Pancreas (tissue), 10 donors: ENCODE results near the gene PF4V1. TPM values are rescaled to one million over a fixed set of nuclear protein-coding genes. Genes with fewer than 3 reads are reported as not detected.
A peak's percentile ranks its signal among the peaks of the same experiment; 100 is the strongest.
"Not testable (repeated sequence)": the region's sequence is repeated elsewhere in the genome, so short reads cannot be mapped to it uniquely, and the experiment has no call there.

Source experiments
- ATAC-seq, 4 donors: fragments of 200-7000 bp; cut with Tn5 transposase; one replicate each; pipeline versions ENCODE4 v1.8.0 to v1.9.1; 2020; ENCODE audit warnings: mild to moderate bottlenecking in 4 of 4, moderate library complexity in 4 of 4
- DNase-seq, 6 donors: peaks; one replicate each; pipeline ENCODE4 v3.0.0-alpha.2; 2020
- FAIRE-seq: peaks from 2 replicates; lab custom pipeline; 2012; peaks lifted over from hg19 to GRCh38; lab: Jason Lieb, UNC
- H3K27ac ChIP-seq, 4 donors: fragments of 200-600 bp; sonication (generic); 1 replicate in 3 of 4; 2 replicates in 1 of 4; pipeline versions ENCODE4 v1.5.0 to v1.8.0; 2020
- H3K27me3 ChIP-seq, 4 donors: fragments of 200-600 bp; one replicate each; pipeline ENCODE4 v1.8.0; 2021
- H3K36me3 ChIP-seq, 3 donors: fragments of 200-600 bp; sonication (generic) in 1 of 3; one replicate each; pipeline versions ENCODE4 v1.5.0 to v1.8.0; 2020 to 2021
- H3K4me1 ChIP-seq, 3 donors: fragments of 200-600 bp; one replicate each; pipeline ENCODE4 v1.8.0; 2021
- H3K4me3 ChIP-seq, 4 donors: fragments of 200-600 bp; sonication (generic) in 2 of 4; one replicate each; pipeline versions ENCODE4 v1.5.0 to v1.8.0; 2020 to 2021
- H3K9me3 ChIP-seq, 4 donors: fragments of 200-600 bp; one replicate each; pipeline ENCODE4 v1.8.0; 2021
- WGBS, 2 donors: extraction: QIAGEN DNeasy Blood & Tissue Kit; methylation state at CpG; one replicate each; pipeline ENCODE4 v1.1.7; 2013; 5-methylcytosine and 5-hydroxymethylcytosine counted together
- intact Hi-C, 3 donors: fragments of 100-400 bp; cut with DNase I; formaldehyde crosslinking; loops; one replicate each; pipeline versions ENCODE4 v1.11.1 to v1.14.2; 2022
- polyA plus RNA-seq, 2 donors: library from polyadenylated mRNA; stranded (reverse); fragments of 200-250 nt; gene quantifications; one replicate each; pipeline ENCODE4 v1.2.3, GENCODE V29; 2013
- total RNA-seq, 6 donors: library from RNA; stranded (reverse); fragmentation: NEBNext Ultra II Directional in 4 of 6; extraction: Animal tissue kit (Norgen Biotek cat#: 25700) in 4 of 6; gene quantifications; one replicate each; pipeline versions ENCODE4 v1.2.1 to v1.2.4, GENCODE V29; 2021 to 2023
- TF ChIP-seq, protein P1 (sequence below), 4 donors: fragments of 200-600 bp; sonication (generic) in 3 of 4; IDR thresholded peaks; one replicate each; pipeline versions ENCODE4 v1.5.0 to v1.8.0; 2021; ENCODE audit warnings: antibody characterized with exemption in 4 of 4
- donor health status: healthy with polysubstance abuse.
- donor health status: DM: no; HTN: no; CAD: no; lungs with moderate emphysema.
- donor health status: DM: no; HTN: no; CAD: no.
- donor health status: control.
- donor health status: control.
- donor health status: Bipolar disorder and iron deficiency.
- donor health status: DM: yes; HTN: yes; CAD: no.
- donor health status: DM: no; HTN: no; CAD: no.
- donor health status: DM: no; HTN: no; CAD: no.
- donor health status: DM: yes; HTN: yes; CAD: no.

Gene PF4V1
- total and polyA plus RNA-seq, 8 donors = 0.53 TPM; not detected in 7

GRCh38 chr4:73895201-73896175 is 42.4 kb downstream of the PF4V1 start:
- no peaks in the 10 kb centered on the region for H3K36me3 ChIP-seq
- ATAC-seq (no peak), FAIRE-seq (no peak), DNase-seq (no peak)
- H3K9me3 ChIP-seq = no peaks in the 10 kb centered on the region
- H3K27me3 ChIP-seq = no peaks in the 10 kb centered on the region
- intact Hi-C loops = no loop called here
- H3K4me1 ChIP-seq = peaks cover 0 to 9% (median 0%) of the 10 kb centered on the region in 3 donors
- WGBS, 2 donors = 66 to 67% methylated on average over 9 of the region's 9 CpGs
- TF ChIP-seq, protein P1, sequence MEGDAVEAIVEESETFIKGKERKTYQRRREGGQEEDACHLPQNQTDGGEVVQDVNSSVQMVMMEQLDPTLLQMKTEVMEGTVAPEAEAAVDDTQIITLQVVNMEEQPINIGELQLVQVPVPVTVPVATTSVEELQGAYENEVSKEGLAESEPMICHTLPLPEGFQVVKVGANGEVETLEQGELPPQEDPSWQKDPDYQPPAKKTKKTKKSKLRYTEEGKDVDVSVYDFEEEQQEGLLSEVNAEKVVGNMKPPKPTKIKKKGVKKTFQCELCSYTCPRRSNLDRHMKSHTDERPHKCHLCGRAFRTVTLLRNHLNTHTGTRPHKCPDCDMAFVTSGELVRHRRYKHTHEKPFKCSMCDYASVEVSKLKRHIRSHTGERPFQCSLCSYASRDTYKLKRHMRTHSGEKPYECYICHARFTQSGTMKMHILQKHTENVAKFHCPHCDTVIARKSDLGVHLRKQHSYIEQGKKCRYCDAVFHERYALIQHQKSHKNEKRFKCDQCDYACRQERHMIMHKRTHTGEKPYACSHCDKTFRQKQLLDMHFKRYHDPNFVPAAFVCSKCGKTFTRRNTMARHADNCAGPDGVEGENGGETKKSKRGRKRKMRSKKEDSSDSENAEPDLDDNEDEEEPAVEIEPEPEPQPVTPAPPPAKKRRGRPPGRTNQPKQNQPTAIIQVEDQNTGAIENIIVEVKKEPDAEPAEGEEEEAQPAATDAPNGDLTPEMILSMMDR (IDR thresholded peaks at IDR 0.05) = no peak
- H3K27ac ChIP-seq = no peak overlapping the region
- no peak overlapping the region for H3K4me3 ChIP-seq

- WGBS, 2 donors = 92 to 93% methylated on average over 2 of the region's 2 CpGs
- H3K9me3 ChIP-seq = no peaks in the 10 kb centered on the region
- no peak for ATAC-seq
- no peak for FAIRE-seq
- H3K27ac ChIP-seq = no peak overlapping the region
- H3K36me3 ChIP-seq = no peaks in the 10 kb centered on the region
- intact Hi-C loops = no loop called here
- peaks cover 0 to 9% (median 0%) of the 10 kb centered on the region in 3 donors for H3K4me1 ChIP-seq
- H3K4me3 ChIP-seq = no peak overlapping the region
- no peaks in the 10 kb centered on the region for H3K27me3 ChIP-seq
- TF ChIP-seq, protein P1 (IDR thresholded peaks at IDR 0.05) = no peak
- DNase-seq = no peak
Measured at GRCh38 chr4:73896416-73896815, 43.3 kb downstream of the PF4V1 start.

DNA sequence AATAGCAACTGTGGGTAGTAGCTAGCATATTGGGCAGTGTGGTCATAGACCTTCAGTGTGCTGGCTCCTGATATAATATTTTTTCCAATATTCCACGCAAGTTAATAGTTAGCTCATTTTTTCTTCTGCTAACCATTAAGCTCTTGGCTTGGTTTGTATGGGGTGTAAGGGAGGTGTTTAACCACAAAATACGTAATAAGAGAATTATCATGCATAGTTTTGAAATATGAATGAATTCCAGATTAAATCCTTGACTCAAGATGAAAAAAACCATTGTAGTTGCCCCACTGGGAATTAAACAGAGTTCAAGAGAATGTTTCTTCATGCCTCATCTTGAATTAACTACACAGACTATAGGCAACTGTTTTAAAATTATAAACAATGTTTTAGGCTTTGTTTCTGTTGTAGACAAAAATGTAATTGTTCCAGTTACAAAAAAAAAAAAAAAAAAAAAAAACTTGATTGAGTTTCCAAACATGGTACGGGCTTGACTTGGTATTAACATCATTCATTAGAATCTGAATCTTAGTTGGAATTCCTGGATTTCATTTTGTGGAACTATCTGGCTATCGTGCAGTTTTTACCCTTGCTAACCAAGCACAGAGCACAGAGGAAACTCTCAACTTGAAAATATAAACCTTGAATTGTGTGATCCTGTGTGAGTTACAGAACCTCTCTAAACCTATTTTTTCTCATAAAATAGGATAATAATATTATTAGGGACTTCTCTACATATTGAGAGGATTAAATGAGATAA is 44.5 kb downstream of the PF4V1 start:
- TF ChIP-seq, protein P1 (IDR thresholded peaks at IDR 0.05) = no peak
- Histone ChIP-seq H3K4me1 (no peaks in the 10 kb centered on the region), H3K9me3 (no peaks in the 10 kb centered on the region), H3K36me3 (no peaks in the 10 kb centered on the region), H3K4me3 (no peak overlapping the region), H3K27ac (peak overlapping the region in 2 of 4 donors; percentile 3 to 11), H3K27me3 (no peaks in the 10 kb centered on the region)
- ATAC-seq (peak in 3 of 4 donors; percentile 54 to 75 (median 70)), DNase-seq (no peak), FAIRE-seq (no peak)
- intact Hi-C loops = no loop called here
- 53 to 60% methylated on average over 4 of the region's 4 CpGs for WGBS, 2 donors

GRCh38 chr4:73899338-73899737 is 46.2 kb downstream of the PF4V1 start:
- H3K4me3 ChIP-seq, H3K36me3 ChIP-seq, H3K4me1 ChIP-seq, DNase-seq, H3K9me3 ChIP-seq, H3K27ac ChIP-seq, H3K27me3 ChIP-seq, FAIRE-seq, intact Hi-C loops: not testable (repeated sequence)
- WGBS, 2 donors = 16 to 27% methylated on average over 3 of the region's 3 CpGs
- peak in 1 of 4 donors; percentile 29 for ATAC-seq

DNA sequence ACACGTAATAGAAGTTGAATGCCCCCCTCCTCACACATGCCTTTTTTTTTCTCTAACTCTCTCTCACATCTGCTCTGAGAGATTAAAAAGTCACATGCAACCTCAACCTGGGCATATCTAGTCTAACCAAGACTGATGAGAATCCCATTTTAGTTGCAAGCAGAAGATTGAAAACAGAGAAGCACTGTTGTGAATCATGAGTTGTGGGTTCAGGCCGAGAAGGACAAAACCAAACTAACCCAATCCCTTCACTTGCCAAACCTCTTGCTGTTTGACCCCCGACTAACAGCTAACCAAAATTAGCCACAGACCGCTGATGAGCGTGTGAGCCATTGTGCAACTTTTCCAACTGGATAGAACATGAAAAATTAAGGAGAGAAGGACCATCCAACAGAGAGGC is 47.9 kb downstream of the PF4V1 start:
- Histone ChIP-seq H3K4me3 (no peak overlapping the region), H3K27ac (no peak overlapping the region), H3K9me3 (no peaks in the 10 kb centered on the region), H3K27me3 (peaks cover 0 to 3% (median 0%) of the 10 kb centered on the region in 4 donors), H3K4me1 (no peaks in the 10 kb centered on the region), H3K36me3 (no peaks in the 10 kb centered on the region)
- ATAC-seq (peak in 1 of 4 donors; percentile 32), DNase-seq (no peak), FAIRE-seq (no peak)
- intact Hi-C loops = no loop called here
- TF ChIP-seq, protein P1 (IDR thresholded peaks at IDR 0.05) = no peak
- WGBS, 2 donors = 88% methylated on average over 5 of the region's 5 CpGs
